ENCODE results near the gene LPCAT3.

The LPCAT3 gene

DNA sequence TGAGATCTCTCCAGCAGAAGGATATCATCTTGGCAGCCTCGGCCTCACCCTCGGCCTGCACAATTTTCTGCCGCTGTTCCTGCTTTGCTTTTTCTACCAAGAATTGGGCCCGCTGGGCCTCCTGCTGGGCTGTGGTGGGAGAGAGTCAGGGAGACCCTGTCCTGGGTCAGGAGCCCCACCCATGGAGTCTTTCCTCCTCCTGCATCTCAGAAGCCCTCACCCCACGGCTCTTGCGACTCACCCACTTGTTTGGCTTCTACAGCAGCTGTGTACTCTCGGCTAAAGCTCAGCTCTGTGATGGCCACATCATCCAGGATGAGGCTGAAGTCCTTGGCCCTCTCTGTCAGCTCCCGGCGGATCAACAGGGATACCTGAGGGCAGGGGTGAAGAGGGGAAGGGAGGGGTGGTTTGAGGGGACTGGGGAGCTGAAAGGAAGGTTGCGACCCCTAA is 50.6 kb downstream of the LPCAT3 start:
- TF ChIP-seq, protein P1, sequence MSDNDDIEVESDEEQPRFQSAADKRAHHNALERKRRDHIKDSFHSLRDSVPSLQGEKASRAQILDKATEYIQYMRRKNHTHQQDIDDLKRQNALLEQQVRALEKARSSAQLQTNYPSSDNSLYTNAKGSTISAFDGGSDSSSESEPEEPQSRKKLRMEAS (IDR thresholded peaks at IDR 0.05), result no peak
- TF ChIP-seq CREB1 (IDR thresholded peaks at IDR 0.05; ENCODE audit: low read depth), result no peak
- no peak for TF ChIP-seq FOXM1 (IDR thresholded peaks at IDR 0.05; ENCODE audit: borderline replicate concordance, low read depth)
- TF ChIP-seq, protein P2, sequence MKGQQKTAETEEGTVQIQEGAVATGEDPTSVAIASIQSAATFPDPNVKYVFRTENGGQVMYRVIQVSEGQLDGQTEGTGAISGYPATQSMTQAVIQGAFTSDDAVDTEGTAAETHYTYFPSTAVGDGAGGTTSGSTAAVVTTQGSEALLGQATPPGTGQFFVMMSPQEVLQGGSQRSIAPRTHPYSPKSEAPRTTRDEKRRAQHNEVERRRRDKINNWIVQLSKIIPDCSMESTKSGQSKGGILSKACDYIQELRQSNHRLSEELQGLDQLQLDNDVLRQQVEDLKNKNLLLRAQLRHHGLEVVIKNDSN (IDR thresholded peaks at IDR 0.05), result no peak
- TF ChIP-seq TCF12 (IDR thresholded peaks at IDR 0.05; ENCODE audit: low read depth), result no peak
- no peak for TF ChIP-seq TAF1 (IDR thresholded peaks at IDR 0.05; ENCODE audit: low read depth)
- no peak for TF ChIP-seq NFIC (IDR thresholded peaks at IDR 0.05)

DNA sequence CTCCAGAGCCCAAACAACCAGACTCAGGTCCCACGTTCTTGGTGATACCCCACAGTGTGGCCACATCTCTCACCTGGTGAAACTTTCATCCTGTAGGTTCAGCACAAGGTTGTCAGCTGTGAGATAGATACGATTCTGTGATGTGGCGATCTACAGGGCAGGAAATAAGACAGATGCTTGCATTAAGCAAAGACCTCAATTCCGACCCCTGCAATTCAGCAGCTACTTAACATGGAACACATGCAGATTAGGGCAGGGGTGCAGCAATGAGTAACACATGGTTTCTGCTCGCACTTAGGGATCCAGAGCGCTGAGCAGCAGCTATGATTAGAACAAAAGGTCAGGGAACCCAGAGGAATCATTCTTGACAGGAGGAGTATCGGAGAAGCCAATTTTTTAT is 51.9 kb downstream of the LPCAT3 start:
- TF ChIP-seq, protein P2 (IDR thresholded peaks at IDR 0.05), result no peak
- TF ChIP-seq CEBPB (IDR thresholded peaks at IDR 0.05) (no peak), TEAD4 (IDR thresholded peaks at IDR 0.05) (no peak)

DNA sequence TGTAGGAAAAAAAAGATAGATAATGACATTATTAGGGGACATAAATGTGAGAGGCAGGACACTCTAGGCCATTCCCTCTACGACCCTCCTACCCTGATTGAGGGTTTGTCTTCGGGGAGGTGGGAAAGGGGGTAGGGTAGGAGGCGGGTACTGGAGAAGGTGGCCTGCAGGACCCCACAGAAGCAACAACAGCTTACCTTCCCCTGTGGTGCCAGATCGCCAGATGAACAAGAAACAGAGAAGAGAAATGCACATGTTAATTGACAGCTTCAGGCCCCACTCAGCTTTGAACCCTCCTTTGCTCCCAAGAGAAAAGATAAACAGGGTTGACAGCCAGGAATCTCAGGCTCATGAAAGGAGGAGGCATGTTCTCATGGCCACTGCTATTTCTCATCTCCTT is 52.6 kb downstream of the LPCAT3 start:
- TF ChIP-seq CREB1 (IDR thresholded peaks at IDR 0.05; ENCODE audit: low read depth) (no peak), TCF12 (IDR thresholded peaks at IDR 0.05; ENCODE audit: low read depth) (no peak), YY1 (IDR thresholded peaks at IDR 0.05; ENCODE audit: low read depth) (no peak)
- TF ChIP-seq, protein P3, sequence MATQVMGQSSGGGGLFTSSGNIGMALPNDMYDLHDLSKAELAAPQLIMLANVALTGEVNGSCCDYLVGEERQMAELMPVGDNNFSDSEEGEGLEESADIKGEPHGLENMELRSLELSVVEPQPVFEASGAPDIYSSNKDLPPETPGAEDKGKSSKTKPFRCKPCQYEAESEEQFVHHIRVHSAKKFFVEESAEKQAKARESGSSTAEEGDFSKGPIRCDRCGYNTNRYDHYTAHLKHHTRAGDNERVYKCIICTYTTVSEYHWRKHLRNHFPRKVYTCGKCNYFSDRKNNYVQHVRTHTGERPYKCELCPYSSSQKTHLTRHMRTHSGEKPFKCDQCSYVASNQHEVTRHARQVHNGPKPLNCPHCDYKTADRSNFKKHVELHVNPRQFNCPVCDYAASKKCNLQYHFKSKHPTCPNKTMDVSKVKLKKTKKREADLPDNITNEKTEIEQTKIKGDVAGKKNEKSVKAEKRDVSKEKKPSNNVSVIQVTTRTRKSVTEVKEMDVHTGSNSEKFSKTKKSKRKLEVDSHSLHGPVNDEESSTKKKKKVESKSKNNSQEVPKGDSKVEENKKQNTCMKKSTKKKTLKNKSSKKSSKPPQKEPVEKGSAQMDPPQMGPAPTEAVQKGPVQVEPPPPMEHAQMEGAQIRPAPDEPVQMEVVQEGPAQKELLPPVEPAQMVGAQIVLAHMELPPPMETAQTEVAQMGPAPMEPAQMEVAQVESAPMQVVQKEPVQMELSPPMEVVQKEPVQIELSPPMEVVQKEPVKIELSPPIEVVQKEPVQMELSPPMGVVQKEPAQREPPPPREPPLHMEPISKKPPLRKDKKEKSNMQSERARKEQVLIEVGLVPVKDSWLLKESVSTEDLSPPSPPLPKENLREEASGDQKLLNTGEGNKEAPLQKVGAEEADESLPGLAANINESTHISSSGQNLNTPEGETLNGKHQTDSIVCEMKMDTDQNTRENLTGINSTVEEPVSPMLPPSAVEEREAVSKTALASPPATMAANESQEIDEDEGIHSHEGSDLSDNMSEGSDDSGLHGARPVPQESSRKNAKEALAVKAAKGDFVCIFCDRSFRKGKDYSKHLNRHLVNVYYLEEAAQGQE (IDR thresholded peaks at IDR 0.05; ENCODE audit: low read depth), result no peak

DNA sequence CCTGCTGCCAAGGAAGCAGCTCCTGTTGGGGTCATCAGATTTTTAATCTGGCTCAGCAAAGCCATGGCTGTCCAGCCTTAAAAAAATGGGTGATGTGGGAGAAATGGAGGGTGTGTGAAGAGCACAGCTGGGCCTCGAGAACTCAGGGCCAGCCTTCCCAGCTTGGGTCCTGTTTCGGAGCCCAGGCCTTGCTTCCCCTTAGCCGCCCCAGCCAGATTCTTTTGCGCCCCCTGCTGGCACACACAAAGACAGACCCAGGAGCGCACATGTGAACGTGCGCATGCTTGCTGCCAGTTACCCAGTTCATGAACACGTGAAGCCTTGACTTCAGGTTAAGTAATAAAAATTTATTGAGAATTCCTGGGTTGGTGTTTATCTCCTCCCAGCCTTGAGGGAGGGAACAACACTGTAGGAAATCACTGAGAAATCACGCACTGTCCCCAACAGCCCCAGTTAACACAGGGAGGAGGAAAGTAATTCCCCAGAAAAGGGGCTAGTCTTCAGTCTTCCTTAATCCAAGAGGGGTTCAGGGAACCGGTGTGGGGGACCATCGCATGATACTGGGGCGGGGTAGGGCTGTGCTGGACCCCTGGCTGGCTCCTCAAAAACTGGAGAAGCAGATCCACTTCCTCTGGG is 53.1 kb downstream of the LPCAT3 start:
- TF ChIP-seq EGR1 (IDR thresholded peaks at IDR 0.05) (no peak), ZBTB7A (IDR thresholded peaks at IDR 0.05; ENCODE audit: low read depth) (peak; percentile 52; the same call in 1 of the 2 replicates), CEBPB (IDR thresholded peaks at IDR 0.05) (no peak), TAF1 (IDR thresholded peaks at IDR 0.05; ENCODE audit: low read depth) (no peak), TCF12 (IDR thresholded peaks at IDR 0.05; ENCODE audit: low read depth) (peak; percentile 32; the same call in 1 of the 2 replicates), RAD21 (IDR thresholded peaks at IDR 0.05; ENCODE audit: low read depth) (peak; percentile 65), YY1 (IDR thresholded peaks at IDR 0.05; ENCODE audit: low read depth) (peak; percentile 40; the same call in 1 of the 2 replicates), EP300 (IDR thresholded peaks at IDR 0.05; ENCODE audit: borderline replicate concordance) (peak; percentile 17; the same call in 1 of the 2 replicates), TEAD4 (IDR thresholded peaks at IDR 0.05) (peak; percentile 42), FOXM1 (IDR thresholded peaks at IDR 0.05; ENCODE audit: borderline replicate concordance, low read depth) (0 out of 2 replicates have a peak, but pooled peaks have one; percentile 19), NFIC (IDR thresholded peaks at IDR 0.05) (peak; percentile 50), CREB1 (IDR thresholded peaks at IDR 0.05; ENCODE audit: low read depth) (peak; percentile 31; the same call in 1 of the 2 replicates)
- TF ChIP-seq, protein P2 (IDR thresholded peaks at IDR 0.05), result peak; percentile 79
- TF ChIP-seq, protein P1 (IDR thresholded peaks at IDR 0.05), result peak; percentile 94
- TF ChIP-seq, protein P3 (IDR thresholded peaks at IDR 0.05; ENCODE audit: low read depth), result no peak

DNA sequence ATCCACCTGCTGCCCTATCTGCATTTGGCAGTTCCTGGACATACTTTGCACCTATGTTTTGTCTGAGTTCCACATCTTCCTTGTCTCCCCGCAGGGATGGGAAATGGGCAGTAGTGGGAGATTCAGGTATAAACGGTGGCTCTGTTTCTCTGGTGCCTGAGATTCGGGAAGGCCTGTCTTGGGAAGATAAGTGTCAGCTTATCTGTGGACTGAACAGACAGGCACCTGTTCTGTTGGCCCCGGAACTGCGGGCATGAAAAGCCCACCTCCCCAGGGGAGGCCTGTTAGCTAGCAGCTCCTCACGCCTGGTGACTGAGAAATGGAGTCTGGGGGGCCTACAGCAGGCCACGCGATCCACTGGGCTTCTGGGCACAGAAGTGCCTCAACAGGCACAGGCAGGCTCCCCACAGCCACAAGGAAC is 53.7 kb downstream of the LPCAT3 start:
- TF ChIP-seq FOXM1 (IDR thresholded peaks at IDR 0.05; ENCODE audit: borderline replicate concordance, low read depth) (no peak), TCF12 (IDR thresholded peaks at IDR 0.05; ENCODE audit: low read depth) (no peak), TEAD4 (IDR thresholded peaks at IDR 0.05) (no peak), TAF1 (IDR thresholded peaks at IDR 0.05; ENCODE audit: low read depth) (no peak; the same call in 1 of the 2 replicates), NFIC (IDR thresholded peaks at IDR 0.05) (no peak), EGR1 (IDR thresholded peaks at IDR 0.05) (no peak)

All from Ishikawa (cell line).